Stimulated activated CD8-positive, alpha-beta memory T cell treated with anti-CD3 and anti-CD28 coated beads, Interleukin-4, amount 100 ng/mL, for 4 hours (primary cell): ENCODE data around the gene HAUS2.
"Not testable (repeated sequence)": the region's sequence is repeated elsewhere in the genome, so short reads cannot be mapped to it uniquely, and the experiment has no call there.

ENCODE experiments used
- DNase-seq, 2 donors: peaks; one replicate each; pipeline ENCODE4 v3.0.0-alpha.2; 2020; ENCODE audit warnings: low read depth in 2 of 2, low spot score in 1 of 2

Gene HAUS2

DNA sequence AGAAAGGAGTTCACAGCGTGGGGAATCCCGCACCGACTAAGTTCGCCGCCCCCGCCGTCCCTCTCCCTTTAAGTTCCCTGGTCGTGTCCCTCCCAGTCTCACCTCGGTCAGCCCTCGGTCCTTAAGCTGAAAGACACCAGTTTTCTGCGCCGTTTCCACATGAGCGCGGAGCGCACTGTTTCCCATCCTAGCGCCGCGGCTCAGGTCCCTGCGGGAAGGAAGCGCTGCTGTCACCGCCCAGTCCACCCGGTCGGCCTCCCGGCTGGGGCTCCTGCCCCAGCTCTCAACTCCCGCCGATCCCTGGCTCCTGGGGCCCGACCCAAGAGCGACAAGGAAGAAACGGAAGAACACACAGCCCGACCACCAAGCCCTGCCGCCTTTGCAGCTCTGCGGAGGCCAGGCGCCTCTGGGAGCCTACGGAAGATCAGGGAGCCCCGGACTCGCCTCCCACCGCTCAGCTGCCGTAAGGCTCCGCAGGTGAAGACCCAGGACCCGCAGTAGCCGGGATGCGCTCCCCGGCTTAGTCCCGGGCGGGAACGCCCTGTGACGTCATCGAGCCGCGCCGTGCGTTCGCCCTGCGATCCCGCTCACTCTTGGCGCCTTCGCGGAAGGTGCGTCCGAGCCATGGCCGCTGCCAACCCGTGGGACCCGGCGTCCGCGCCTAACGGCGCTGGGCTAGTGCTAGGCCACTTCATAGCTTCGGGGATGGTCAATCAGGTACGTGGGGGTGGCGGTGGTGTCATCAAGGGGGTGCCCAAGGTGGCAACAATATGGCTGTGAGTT, at the start of gene HAUS2, which contains the start of gene LRRC57:
Gene HAUS2 (plus strand): TSS at position 590 of the 783 bp plus-strand sequence. CDS start 35 bp downstream, at position 625.
Gene LRRC57 (minus strand): TSS at position 545 of the 783 bp plus-strand sequence. CDS start 359 bp downstream, at position 186.
- DNase-seq = peak; percentile 77 to 79

DNA sequence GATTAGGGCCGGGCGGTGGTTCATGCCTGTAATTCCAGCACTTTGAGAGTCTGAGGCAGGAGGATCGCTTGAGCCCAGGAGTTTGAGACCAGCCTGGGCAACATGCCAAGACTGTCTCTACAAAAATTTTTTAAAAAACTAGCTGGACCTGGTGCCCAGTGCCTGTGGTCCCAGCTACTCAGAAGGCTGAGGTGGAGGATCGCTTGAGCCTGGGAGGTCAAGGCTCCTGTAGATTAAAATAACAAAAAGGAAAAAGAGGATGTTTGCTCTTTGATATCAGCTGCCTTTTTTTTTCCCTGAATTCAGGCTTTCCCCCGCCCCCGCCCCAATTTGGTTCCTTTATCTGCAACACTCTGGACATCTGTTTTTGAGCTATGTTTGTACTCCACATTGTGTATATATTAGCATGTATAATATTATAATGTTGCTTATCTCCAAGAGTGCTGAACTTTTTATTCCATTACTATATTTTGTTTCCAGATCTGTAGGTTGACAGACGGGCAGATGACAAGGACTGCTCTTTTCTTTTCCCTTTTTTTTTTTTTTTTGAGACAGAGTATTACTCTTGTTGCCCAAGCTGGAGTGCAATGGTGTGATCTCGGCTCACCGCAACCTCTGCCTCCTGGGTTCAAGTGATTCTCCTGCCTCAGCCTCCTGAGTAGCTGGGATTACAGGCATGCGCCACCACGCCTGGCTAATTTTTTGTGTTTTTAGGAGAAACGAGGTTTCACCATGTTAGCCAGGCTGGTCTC, 48.6 kb upstream of the HAUS2 start:
- no peak for DNase-seq

DNA sequence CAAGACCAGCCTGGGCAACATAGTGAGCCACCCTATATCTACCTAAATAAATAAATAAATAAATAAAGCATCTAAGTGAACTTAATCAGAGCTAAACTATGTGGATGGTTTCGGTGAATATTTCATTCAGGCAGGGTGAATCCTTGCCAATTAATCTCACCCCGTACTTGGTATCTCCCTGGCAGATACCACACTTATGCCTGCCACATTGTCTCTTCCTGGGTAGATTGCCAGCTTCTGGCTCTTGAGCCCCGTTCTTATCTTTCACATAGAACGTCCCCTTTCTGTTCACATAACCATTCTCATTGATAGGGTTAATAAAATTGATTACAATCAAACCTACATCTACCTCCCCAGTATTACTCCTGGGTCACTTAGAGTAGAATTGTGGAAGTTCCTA, 46.2 kb upstream of the HAUS2 start:
- DNase-seq = no peak

DNA sequence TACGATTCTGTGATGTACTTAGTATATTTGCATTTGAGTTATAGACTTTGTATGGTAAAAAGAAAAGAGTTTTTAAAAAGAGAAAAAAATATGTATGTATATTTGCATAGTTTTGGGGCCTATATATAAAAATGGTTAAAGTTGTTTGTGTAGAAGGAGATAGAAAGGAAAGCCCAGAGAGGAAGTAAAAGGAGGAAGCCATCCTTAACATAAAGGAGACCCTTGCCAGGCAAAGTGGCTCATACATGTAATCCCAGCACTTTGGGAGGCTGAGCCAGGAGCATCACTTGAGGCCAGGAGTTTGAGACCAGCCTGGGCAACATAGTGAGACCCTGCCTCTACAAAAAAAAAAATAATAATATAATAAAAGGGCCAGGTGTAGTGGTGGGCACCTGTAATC, 44.8 kb upstream of the HAUS2 start:
- no peak for DNase-seq

DNA sequence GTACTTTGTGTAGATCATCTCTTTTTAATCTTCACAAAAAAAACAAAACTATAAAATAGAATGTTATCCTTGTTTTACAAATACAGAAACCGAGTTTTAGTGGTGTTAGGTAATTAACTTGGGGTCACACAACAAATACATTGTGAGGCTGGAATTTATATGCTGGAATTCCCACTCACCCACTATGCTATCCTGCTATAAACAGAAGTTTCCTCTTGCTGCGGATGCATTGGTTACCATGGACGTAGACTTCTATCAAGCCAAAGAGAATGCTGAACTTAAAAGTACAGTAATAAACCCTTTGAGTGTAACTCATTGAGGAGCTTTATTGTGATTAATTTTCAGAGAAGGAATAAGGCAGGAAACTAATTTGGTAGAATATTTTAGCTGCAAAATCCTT, 44.0 kb upstream of the HAUS2 start:
- DNase-seq = no peak

DNA sequence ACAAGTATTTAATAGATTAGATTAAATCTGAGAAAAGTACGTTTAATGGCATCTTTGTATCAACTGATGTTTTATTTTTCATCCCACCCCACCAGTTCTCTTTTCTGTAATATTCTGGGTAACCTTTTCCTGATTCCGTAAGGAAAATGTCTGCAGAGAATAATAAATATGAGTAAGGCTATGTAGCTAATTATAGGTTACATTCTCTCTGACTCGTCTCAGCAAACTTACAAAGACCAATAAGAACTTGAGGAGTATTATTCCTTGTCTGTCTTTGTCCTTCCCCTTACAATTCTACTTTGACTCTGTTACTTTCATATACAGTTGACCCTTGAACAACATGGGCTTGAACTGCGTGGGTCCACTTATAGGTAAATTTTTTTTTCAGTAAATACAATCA, 41.1 kb upstream of the HAUS2 start:
- no peak for DNase-seq

DNA sequence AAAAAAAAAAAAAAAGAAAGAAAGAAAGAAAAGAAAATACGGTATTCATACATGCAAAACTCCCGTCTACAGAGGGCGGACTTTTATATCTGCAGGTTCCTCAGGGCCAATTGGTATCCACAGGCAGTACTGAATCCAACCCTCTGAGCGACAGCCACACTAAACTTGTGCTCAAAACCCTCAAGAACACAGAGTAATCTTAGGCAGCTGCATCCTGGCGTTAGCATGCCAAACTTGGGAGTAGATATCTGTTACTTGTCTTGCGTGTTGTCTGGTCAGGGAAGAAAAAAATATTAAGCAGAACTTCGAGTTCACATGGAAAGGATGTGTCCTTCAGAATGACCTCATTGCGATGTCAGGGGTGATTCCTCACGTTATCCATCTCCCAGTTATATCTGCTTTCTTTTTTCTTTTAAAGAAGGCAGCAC, 40.4 kb upstream of the HAUS2 start:
- no peak for DNase-seq

DNA sequence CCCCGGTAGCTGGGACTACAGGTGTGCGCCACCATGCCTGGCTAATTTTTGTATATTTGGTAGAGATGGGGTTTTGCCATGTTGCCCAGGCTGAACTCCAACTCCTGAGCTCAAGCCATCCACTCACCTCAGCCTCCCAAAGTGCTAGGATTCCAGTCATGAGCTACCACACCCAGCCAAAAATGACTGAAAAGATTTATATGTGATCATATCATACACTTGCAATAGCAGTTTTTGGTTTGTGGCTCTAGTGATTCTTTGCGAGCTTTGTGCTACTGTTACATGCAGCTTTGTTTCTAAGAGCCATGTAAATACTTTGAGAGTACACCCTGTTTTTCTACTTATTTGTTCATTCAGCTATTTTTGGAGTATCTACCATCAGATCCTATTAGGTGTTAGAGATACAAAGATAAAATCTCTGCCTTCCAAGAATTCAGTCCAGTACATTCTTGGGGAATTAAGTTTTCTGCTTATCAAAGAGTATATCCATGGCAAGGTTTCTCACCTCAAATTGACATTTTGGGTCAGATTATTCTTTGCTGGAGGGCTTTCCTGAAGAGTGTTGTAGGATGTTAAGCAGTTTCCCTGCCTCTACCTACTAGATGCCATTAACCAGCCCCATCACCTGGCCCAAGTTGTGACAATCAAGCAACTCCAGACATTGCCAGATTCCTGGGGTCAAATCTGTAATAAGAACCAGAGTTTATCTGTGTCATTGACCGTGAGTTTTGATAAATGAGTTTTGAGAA, 38.2 kb upstream of the HAUS2 start:
- no peak for DNase-seq

DNA sequence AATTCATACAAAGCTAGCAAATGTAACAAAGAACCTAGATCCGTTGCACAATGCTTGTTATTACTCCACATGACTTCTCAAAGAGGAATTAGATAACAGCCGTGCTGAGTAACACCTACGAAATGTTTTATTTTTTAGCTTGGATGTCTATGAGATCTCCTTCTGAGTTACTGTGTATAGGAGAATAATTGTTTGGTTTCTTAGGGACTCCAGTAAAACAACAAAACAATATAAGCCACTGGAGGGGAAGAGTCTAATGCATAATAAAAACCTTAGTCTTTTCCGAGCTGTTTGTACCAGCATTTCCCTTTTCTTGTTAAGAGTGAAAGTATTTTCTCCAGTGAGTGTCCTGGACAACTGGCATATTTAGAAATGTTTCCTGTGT, 37.6 kb upstream of the HAUS2 start:
- DNase-seq = no peak

DNA sequence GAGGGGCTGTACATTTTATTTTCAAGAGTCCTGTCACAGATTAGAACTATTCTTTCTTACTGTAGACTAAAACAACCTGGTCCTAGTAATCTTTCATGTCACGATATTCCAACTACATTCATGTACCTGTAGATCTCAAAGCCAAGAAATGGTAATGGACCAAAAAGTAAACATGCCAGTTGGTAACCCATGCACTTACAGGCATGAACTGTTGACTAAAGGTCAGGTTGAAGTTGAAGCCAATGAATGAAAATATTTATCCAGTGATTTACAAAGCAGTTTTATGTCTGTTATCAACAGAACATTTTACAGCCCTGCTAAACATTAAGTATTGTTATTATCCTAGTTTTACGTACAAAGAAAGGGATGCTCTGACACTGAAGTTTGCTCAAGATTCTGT, 25.3 kb upstream of the HAUS2 start:
- DNase-seq = no peak

DNA sequence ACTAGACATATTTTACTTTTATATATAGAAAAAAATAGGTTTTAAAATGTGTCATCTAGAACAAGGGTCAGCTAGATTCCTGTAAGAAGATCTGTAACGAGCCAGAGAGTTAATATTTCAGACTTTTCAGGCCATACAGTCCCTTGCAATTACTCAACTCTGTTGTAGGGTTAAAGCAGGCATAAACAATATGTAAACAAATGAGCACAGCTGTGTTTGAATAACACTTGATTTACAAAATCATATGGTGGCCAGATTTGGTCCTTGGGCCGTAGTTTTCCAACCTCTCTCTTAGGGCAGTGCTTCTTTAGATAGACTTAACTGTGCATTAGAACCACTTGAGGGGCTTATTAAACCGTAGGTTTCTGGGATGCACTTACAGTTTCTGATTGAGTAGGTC, 19.7 kb upstream of the HAUS2 start:
- no peak for DNase-seq

DNA sequence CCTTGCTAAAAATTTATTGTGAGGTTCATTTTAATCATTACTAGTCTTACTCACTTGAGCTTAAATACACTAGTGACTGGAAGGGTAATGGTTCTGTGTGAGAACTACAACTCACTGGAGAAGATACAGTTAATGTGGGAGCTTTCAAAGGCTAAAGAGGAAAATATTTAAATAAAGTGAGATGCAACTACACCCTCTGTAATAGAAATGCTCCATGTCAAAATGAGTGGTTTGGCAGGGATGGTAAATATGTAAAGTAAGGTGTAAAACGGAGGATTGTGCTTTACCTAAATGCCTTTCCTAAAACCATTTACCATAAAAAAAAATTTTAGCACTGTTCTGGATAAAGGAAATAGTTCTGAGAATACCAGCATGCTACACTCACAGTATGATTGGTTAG, 15.4 kb upstream of the HAUS2 start:
- no peak for DNase-seq

DNA sequence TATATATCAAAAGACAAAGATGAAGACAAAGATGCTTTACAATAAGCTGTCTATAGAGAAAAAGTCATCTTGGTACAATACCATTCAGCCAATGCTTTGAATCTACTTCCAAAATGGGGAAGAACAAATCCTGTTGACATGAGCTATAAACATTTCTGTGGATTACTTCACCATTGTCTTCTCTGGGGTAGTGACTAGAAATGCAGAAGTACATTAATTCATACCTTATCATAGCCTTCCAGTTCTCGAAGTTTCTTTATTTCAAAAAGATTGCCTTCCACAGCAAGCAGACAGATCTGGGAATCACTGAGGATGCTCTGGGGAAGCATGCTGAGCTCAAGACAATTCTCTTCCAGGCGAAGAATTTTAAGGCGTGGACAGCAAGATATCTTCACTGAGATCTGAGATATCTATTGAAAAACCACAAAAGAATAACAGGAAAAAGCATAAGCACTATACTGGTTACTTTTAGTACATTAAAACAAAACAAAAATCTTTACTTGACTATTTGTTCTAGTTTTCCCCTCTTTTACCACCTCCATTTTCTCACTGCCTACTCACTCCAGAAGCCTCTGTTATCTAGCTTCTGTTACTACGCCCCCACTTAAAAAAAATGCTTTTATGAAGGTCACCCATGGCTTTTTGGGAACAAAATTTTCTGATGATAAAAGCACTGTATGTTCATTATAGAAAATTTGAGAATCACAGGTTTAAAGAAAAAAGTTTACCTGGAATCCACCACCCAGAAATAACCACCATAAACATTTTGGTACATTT, 3.6 kb upstream of the HAUS2 start:
- no peak for DNase-seq

DNA sequence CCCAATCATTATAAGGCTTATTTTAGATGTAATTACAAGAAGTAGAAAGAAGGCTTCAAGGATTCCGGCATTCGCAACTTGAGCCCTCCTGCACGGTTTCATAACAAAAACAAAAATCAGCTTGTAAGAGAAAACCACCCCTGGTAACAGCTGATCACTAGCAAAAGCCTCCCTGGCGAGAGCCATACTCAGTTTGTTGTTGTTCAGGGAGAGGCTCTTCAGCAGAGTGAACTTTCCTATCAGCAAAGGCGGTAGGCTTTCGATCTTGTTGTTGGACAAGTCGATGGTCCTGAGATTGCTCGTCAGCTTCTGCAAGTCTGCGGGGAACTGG, 755 bp upstream of the HAUS2 start:
- no peak for DNase-seq

DNA sequence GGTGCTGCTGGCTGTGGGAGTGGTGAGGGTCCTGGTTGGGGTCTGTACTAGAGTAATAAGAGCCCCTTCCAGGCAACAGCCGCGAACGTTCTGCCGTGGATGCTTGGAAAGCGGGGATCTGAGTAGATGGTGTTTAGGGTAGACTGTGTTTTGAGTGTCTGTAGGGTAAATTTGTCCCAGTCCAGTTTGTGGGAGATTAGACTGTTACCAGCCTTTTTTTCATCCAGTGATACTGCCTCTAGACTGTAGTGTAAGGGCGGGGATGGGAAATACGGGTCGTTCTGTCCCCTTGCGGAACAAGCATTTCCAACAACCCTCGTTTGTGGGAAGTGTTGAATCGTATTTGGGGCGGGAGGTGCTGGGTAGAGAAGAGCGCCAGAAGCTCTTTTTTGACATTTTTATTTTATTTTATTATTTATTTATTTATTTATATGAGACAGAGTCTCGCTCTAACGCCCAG, 424 bp downstream of the HAUS2 start:
- DNase-seq = no peak

DNA sequence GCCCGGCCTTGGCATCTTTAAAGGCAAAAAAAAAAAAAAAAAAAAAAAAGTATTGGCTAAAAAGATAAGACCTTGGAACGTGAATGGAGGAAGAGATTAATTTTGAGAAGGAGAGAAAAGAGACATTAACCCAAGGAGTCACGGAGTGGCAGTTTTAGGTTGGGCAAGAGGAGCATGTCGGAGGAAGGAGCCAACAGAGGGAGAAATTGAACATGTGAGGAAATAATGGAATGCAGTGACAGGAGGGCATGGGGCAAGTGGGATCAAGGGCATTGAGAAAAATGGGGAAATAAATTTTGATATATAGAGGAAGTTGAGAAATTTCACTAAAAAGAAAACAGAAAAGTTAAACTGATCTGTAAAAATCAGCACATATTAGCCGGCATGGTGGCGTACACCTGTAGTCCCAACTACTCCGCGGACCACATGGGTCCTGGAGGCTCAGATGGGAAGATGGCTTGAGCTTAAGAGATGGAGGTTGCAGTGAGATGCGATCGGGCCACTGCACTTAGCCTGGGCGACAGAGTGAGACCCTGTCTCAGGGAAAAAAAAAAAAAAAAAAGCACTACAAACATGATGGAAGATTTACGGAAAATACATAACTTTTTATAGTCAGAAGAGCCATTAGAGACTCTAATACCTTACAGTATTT, 1.2 kb downstream of the HAUS2 start:
- DNase-seq = no peak

DNA sequence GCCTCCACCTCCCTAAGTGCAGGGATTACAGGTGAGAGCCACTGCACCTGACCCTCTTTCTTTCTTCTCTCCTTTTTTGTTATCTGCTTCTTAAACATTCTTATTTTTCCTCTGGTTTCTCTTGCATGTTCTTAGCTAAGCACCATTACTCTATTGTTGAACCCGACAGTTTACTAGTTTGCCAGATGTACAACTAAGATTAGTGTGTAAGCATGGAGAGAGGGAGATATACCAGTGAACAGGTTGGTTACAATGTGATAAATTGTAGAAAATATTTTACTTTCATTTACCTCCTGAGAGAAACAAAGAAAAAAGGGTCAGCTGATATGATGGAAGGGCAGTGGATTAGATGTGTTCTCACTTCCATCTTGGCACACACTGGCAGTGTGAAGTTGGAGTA, 4.9 kb downstream of the HAUS2 start:
- DNase-seq = no peak

DNA sequence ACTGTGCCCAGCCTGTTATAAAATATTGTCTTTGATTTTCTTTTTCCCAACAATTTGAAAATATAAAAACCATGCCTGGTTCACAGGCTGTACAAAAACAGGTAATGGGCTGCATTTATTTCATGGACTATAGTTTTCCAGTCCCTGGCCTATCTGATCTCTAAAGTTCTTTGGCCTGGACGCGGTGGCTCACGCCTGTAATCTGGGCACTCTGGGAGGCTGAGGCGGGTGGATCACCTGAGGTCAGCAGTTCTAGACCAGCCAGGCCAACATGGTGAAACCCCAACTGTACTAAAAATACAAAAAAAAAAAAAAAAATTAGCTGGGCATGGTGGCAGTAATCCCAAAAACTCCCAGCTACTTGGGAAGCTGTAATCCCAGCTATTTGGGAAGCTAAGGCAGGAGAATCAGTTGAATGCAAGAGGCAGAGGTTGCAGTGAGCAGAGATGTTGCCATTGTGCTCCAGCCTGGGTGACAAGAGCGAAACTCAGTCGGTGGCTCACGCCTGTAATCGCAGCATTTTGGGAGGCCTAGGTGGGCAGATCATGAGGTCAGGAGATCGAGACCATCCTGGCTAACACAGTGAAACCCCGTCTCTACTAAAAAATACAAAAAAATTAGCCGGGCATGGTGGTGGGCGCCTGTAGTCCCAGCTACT, 8.0 kb downstream of the HAUS2 start:
- not testable (repeated sequence) for DNase-seq

DNA sequence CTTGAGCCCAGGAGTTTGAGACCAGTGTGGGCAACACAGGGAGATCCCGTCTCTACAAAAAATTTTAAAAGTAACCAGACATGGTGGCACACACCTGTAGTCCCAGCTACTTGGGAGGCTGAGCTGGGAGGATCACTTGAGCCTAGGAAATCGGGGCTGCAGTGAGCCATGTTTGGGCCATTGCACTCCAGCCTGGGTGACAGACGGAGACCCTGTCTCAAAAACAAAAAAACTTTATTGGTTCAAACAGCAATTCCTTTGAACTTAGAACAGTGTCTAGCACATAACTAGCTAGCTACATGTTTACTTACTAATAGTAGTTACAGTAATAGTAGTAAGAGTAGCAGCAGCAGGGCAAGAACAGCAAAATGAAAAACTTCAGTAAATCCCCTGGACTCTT, 10.1 kb downstream of the HAUS2 start:
- no peak for DNase-seq
